ENCODE data around the gene RXFP3. TPM values are rescaled to one million over a fixed set of nuclear protein-coding genes. Genes with fewer than 3 reads are reported as not detected.

The RXFP3 gene
- total RNA-seq: not detected
- polyA plus RNA-seq: not detected

GRCh38 chr5:33936381-33937016 lies at the start of gene RXFP3:
TSS of gene RXFP3 (plus strand) at chr5:33936386. CDS start at chr5:33936741, 355 bp downstream.
- Histone ChIP-seq H3K4me1 (ENCODE audit: insufficient read depth, low read length) (no peaks in the 10 kb centered on the region), H3K27me3 (ENCODE audit: insufficient read depth, low read length) (peaks cover 9% of the 10 kb centered on the region), H3K36me3 (ENCODE audit: insufficient read depth, low read length) (no peaks in the 10 kb centered on the region), H3K9me3 (ENCODE audit: control insufficient read depth in 1 of 2, low read length in 2 of 2) (no peaks in the 10 kb centered on the region), H3K27ac (ENCODE audit: low read depth, low read length) (no peak within 1 kb of the TSS), H3K4me3 (ENCODE audit: low read length in 2 of 2) (no peak within 1 kb of the TSS)
- H3K9me3 Mint-ChIP-seq: peaks cover 0 to 2% (median 0%) of the 10 kb centered on the region in 8 donors
- H3K36me3 Mint-ChIP-seq: no peaks in the 10 kb centered on the region
- DNase-seq: no peak
- intact Hi-C loops (cut with micrococcal nuclease): no loop called here
- peaks cover 36 to 38% of the 10 kb centered on the region in 2 donors for H3K27me3 Mint-ChIP-seq
- ChIA-PET CTCF (ENCODE audit: partially characterized antibody) (interaction anchor here (0.9 to 7.6 kb wide), 9 partner anchors 11 to 502 kb away, joined by 3 to 71 read pairs (median 10); partner anchors contain the start of gene TARS1), POLR2A (ENCODE audit: partially characterized antibody) (no interaction called here)
- no peak within 1 kb of the TSS for H3K27ac Mint-ChIP-seq
- peaks cover 0 to 8% (median 3%) of the 10 kb centered on the region in 4 donors for H3K4me1 Mint-ChIP-seq
- peak within 1 kb of the TSS in 2 of 8 donors; percentile 13 to 26 for H3K4me3 Mint-ChIP-seq

DNA sequence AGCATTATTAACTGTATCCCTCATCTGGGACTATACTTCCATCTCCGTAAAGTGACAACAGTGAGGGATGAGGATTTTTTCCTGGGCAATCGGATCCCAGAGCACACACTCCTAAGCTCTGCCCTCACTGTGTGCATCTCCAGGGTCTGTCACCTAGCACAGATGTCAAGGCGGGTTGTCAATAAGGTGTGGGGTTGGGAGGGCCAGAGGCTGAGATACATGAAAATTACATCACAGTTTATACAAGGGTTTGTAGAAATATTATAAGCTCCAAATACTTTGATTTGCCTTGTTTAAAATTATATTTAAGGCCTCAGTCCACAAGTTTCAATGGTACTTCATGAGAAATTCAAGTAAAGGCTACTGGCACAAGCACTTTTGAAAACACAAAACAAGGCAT lies 48.9 kb upstream of the RXFP3 start:
- H3K4me3 Mint-ChIP-seq: no peak overlapping the region
- DNase-seq: no peak
- H3K4me1 Mint-ChIP-seq: peaks cover 0 to 8% (median 2%) of the 10 kb centered on the region in 4 donors
- H3K27ac Mint-ChIP-seq: no peak overlapping the region
- ChIA-PET CTCF (ENCODE audit: partially characterized antibody) (interaction anchor here (0.7 kb wide), 1 partner anchor 47 kb away, joined by 3 read pairs; no protein-coding TSS in a partner anchor), POLR2A (ENCODE audit: partially characterized antibody) (no interaction called here)
- intact Hi-C loops (cut with micrococcal nuclease): no loop called here
- H3K27me3 Mint-ChIP-seq: peaks cover 14 to 18% of the 10 kb centered on the region in 2 donors
- H3K27me3 ChIP-seq (ENCODE audit: insufficient read depth, low read length): peaks cover 10% of the 10 kb centered on the region
- no peaks in the 10 kb centered on the region for H3K36me3 ChIP-seq (ENCODE audit: insufficient read depth, low read length)
- no peaks in the 10 kb centered on the region for H3K9me3 ChIP-seq (ENCODE audit: control insufficient read depth in 1 of 2, low read length in 2 of 2)
- no peaks in the 10 kb centered on the region for H3K4me1 ChIP-seq (ENCODE audit: insufficient read depth, low read length)
- no peaks in the 10 kb centered on the region for H3K36me3 Mint-ChIP-seq
- no peak overlapping the region for H3K4me3 ChIP-seq (ENCODE audit: low read length in 2 of 2)
- H3K27ac ChIP-seq (ENCODE audit: low read depth, low read length): no peak overlapping the region
- H3K9me3 Mint-ChIP-seq: peaks cover 0 to 2% (median 0%) of the 10 kb centered on the region in 8 donors

- peaks cover 21 to 27% of the 10 kb centered on the region in 2 donors for H3K27me3 Mint-ChIP-seq
- no peak overlapping the region for H3K27ac ChIP-seq (ENCODE audit: low read depth, low read length)
Measured at GRCh38 chr5:33888587-33888986, 47.6 kb upstream of the RXFP3 start.

DNA sequence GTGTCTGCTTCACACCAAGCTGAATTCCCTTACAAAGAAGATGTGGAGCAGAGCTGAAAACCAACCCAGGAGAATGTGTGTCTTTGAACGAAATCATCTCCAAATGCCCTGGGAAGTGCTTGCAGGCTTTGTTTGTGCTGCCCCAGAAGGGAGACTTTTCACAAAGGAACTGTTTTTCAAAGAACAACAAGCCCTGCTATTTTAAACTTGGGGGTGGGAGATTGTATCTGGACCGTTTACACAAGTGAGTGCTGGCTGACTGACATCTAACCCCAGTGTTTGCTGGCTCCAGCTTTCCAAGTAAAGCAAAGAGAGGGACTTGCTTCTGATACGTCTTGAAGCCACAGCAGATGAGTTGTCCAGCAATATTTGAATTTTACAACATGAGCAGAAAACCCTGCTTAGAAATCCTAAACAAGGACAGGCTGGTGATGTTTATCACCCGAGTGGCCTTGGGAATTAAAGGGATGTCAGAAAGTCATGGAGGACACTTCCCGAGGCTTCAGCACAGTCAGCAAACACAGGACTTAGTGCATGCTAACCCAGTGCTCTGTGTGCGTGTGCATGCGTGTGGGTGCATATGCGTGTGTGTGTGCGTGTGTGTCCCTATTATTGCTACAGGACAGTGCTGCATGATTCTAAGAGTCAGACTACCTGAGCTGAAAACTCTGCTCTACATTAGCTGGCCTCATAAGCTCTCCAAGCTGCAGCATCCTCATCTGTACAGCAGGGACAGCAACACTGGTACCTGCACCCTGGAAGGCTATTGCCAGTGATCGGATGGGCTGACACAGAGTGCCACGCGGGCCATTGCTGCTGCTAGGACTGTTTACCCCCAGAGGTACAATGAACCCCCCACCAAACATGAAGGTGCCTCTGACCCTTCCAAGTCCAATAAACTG lies 45.8 kb upstream of the RXFP3 start:
- POLR2A ChIA-PET (ENCODE audit: partially characterized antibody): no interaction called here
- no peak overlapping the region for H3K4me3 ChIP-seq (ENCODE audit: low read length in 2 of 2)
- intact Hi-C loops (cut with micrococcal nuclease): no loop called here
- H3K4me3 Mint-ChIP-seq: no peak overlapping the region
- no peaks in the 10 kb centered on the region for H3K4me1 ChIP-seq (ENCODE audit: insufficient read depth, low read length)
- peak in 1 of 5 donors; percentile 5 for DNase-seq
- no peaks in the 10 kb centered on the region for H3K9me3 ChIP-seq (ENCODE audit: control insufficient read depth in 1 of 2, low read length in 2 of 2)
- peaks cover 32 to 37% of the 10 kb centered on the region in 2 donors for H3K27me3 Mint-ChIP-seq
- H3K27me3 ChIP-seq (ENCODE audit: insufficient read depth, low read length): peaks cover 10% of the 10 kb centered on the region
- H3K4me1 Mint-ChIP-seq: peaks cover 0 to 11% (median 3%) of the 10 kb centered on the region in 4 donors
- CTCF ChIA-PET (ENCODE audit: partially characterized antibody): no interaction called here
- no peaks in the 10 kb centered on the region for H3K36me3 Mint-ChIP-seq
- no peak overlapping the region for H3K27ac ChIP-seq (ENCODE audit: low read depth, low read length)
- no peak overlapping the region for H3K27ac Mint-ChIP-seq
- peaks cover 0 to 2% (median 0%) of the 10 kb centered on the region in 8 donors for H3K9me3 Mint-ChIP-seq
- no peaks in the 10 kb centered on the region for H3K36me3 ChIP-seq (ENCODE audit: insufficient read depth, low read length)

More at GRCh38 chr5:33888587-33888986, 47.6 kb upstream of the RXFP3 start:
- H3K4me1 ChIP-seq (ENCODE audit: insufficient read depth, low read length): no peaks in the 10 kb centered on the region
- ChIA-PET POLR2A (ENCODE audit: partially characterized antibody) (no interaction called here), CTCF (ENCODE audit: partially characterized antibody) (no interaction called here)
- intact Hi-C loops (cut with micrococcal nuclease): no loop called here
- no peaks in the 10 kb centered on the region for H3K36me3 Mint-ChIP-seq
- H3K9me3 Mint-ChIP-seq: peaks cover 0 to 2% (median 0%) of the 10 kb centered on the region in 8 donors
- no peak overlapping the region for H3K4me3 ChIP-seq (ENCODE audit: low read length in 2 of 2)
- H3K27me3 ChIP-seq (ENCODE audit: insufficient read depth, low read length): peaks cover 10% of the 10 kb centered on the region
- no peak overlapping the region for H3K27ac Mint-ChIP-seq
- peaks cover 0 to 11% (median 3%) of the 10 kb centered on the region in 4 donors for H3K4me1 Mint-ChIP-seq
- no peak for DNase-seq
- H3K9me3 ChIP-seq (ENCODE audit: control insufficient read depth in 1 of 2, low read length in 2 of 2): no peaks in the 10 kb centered on the region
- H3K36me3 ChIP-seq (ENCODE audit: insufficient read depth, low read length): no peaks in the 10 kb centered on the region
- H3K4me3 Mint-ChIP-seq: no peak overlapping the region

DNA sequence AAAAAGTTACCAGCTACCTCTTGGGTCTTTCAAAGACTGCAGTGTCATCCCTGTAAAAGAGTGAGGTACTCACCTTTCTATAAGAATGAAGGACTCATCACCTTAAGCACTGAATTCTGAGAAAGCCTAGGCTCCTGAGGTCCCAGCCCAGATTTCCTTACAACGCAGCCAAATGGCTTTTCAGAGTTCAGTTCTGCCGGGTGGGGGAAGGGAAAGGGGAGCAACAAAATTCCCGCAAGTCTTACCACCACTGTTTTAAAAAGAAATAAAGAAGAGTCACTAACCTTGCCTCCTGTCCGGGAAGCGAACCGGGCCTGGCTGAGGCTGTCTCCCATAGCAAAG lies 44.8 kb upstream of the RXFP3 start:
- Mint-ChIP-seq H3K36me3 (no peaks in the 10 kb centered on the region), H3K27ac (peak overlapping the region in 1 of 7 donors; percentile 78), H3K27me3 (peaks cover 32 to 37% of the 10 kb centered on the region in 2 donors), H3K9me3 (peaks cover 0 to 2% (median 0%) of the 10 kb centered on the region in 8 donors), H3K4me1 (peaks cover 0 to 11% (median 3%) of the 10 kb centered on the region in 4 donors), H3K4me3 (peak overlapping the region in 7 of 8 donors; percentile 30 to 69 (median 47))
- POLR2A ChIA-PET (ENCODE audit: partially characterized antibody): no interaction called here
- CTCF ChIA-PET (ENCODE audit: partially characterized antibody): interaction anchor here (1.5 kb wide), 1 partner anchor 32 kb away, joined by 4 read pairs; no protein-coding TSS in a partner anchor
- H3K27me3 ChIP-seq (ENCODE audit: insufficient read depth, low read length): peaks cover 10% of the 10 kb centered on the region
- no peaks in the 10 kb centered on the region for H3K4me1 ChIP-seq (ENCODE audit: insufficient read depth, low read length)
- DNase-seq: no peak
- H3K36me3 ChIP-seq (ENCODE audit: insufficient read depth, low read length): no peaks in the 10 kb centered on the region
- H3K4me3 ChIP-seq (ENCODE audit: low read length in 2 of 2): no peak overlapping the region
- H3K27ac ChIP-seq (ENCODE audit: low read depth, low read length): no peak overlapping the region
- H3K9me3 ChIP-seq (ENCODE audit: control insufficient read depth in 1 of 2, low read length in 2 of 2): no peaks in the 10 kb centered on the region
- intact Hi-C loops (cut with micrococcal nuclease): no loop called here

DNA sequence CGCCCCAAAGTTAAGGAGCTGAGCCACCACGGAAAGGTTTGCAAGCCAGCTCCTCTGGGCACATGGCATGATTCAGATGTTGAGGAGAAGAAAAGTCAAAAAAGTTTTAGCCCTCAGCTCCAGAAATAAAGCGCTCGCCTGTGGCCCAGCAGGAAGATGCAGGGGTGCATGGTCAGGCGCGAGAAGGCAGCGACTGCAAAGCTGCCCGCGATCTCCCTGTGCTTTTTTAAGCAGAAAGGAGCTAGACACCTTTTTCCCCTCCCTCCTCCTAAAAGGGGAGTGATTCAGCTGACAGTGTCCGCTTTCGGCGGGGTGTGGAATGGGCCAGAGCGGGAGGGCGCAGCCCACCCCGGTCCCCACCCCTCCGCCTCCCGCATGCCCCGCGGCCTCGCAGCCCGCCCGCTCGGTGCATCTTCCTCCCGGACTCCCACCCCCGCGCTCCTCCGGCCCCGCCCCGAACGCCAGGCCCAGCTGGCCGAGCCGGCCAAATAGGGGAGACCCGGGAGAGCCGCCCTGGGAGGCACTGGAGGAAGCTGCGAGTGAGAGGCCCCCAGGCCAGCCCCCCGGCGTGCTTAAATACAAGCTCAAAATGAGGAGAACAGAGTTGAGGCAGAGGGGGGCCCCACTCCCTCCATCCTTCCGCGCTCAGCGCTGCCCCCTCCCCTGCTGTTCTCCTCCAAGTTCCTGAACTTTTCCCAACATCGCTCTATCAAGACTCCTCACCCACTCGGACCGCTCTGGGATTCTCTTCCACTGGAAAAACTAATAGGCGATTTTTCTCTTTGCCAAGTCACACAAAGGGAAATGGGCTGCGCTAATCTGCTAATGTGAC lies 44.2 kb upstream of the RXFP3 start, which contains the start of gene ADAMTS12:
TSS of gene ADAMTS12 (minus strand) at position 203 of the 832 bp plus-strand sequence. CDS start at position 69, 134 bp downstream.
- Mint-ChIP-seq H3K27ac (peak within 1 kb of the TSS in 1 of 7 donors; percentile 78), H3K27me3 (peaks cover 32 to 37% of the 10 kb centered on the region in 2 donors), H3K4me3 (peak within 1 kb of the TSS in 7 of 8 donors; percentile 30 to 69 (median 53)), H3K36me3 (no peaks in the 10 kb centered on the region), H3K4me1 (peaks cover 0 to 11% (median 3%) of the 10 kb centered on the region in 4 donors), H3K9me3 (peaks cover 0 to 2% (median 0%) of the 10 kb centered on the region in 8 donors)
- Histone ChIP-seq H3K4me1 (ENCODE audit: insufficient read depth, low read length) (no peaks in the 10 kb centered on the region), H3K9me3 (ENCODE audit: control insufficient read depth in 1 of 2, low read length in 2 of 2) (no peaks in the 10 kb centered on the region), H3K36me3 (ENCODE audit: insufficient read depth, low read length) (no peaks in the 10 kb centered on the region), H3K27ac (ENCODE audit: low read depth, low read length) (no peak within 1 kb of the TSS), H3K27me3 (ENCODE audit: insufficient read depth, low read length) (peaks cover 10% of the 10 kb centered on the region), H3K4me3 (ENCODE audit: low read length in 2 of 2) (no peak within 1 kb of the TSS)
- ChIA-PET CTCF (ENCODE audit: partially characterized antibody) (interaction anchor here (1.5 kb wide), 1 partner anchor 32 kb away, joined by 4 read pairs; no protein-coding TSS in a partner anchor), POLR2A (ENCODE audit: partially characterized antibody) (no interaction called here)
- intact Hi-C loops (cut with micrococcal nuclease): no loop called here
- peak in 1 of 5 donors; percentile 30 for DNase-seq

All from CD4-positive, alpha-beta memory T cell (primary cell).